HCT116 (cell line): Measurements from ENCODE around the gene CACNB3. TPM values are rescaled to one million over a fixed set of nuclear protein-coding genes. Genes with fewer than 3 reads are reported as not detected.

Experiments
- ATAC-seq: fragments of 200-7000 bp; cut with Tn5 transposase; 2 replicates; pipeline ENCODE4 v1.9.1; 2020; ENCODE audit warnings: mild to moderate bottlenecking, moderate library complexity
- BruUV-seq: library from RNA; stranded (reverse); fragments of 400-500 nt; replicated peaks from 2 replicates; lab custom pipeline; 2021; lab: Mats Ljungman, UMichigan
- CTCF ChIA-PET: fragments of 300-600 bp; sonication (Branson Sonifier 250); formaldehyde crosslinking; loops from one replicate; lab custom pipeline; 2021; ENCODE audit warnings: antibody characterized with exemption; lab: Charles Lee
- POLR2A ChIA-PET: fragments of 300-600, 350-600 bp; sonication (Branson Sonifier 250); formaldehyde crosslinking; loops from one replicate; lab custom pipeline; 2021; ENCODE audit warnings: antibody characterized with exemption; lab: Charles Lee
- RAD21 ChIA-PET, 2 experiments: fragments of 300-600 bp; sonication (Branson Sonifier 250); formaldehyde crosslinking; loops; one replicate each; lab custom pipeline; 2023; ENCODE audit warnings: low total read pairs in 2 of 2; ENCODE audit not compliant: uncharacterized antibody in 2 of 2, unreplicated experiment in 2 of 2, low non-redundant PET in 1 of 2; lab: Charles Lee
- DNase-seq: peaks from one replicate; pipeline ENCODE4 v3.0.0-alpha.2; 2010; ENCODE audit warnings: low read depth, low spot score
- H2AFZ ChIP-seq: fragments of 200-600 bp; shearing (Covaris generic), sonication (generic); 2 replicates; pipeline ENCODE4 v1.6.1; 2017; ENCODE audit warnings: low read depth, mixed run types, mixed read lengths, antibody characterized with exemption, low read length; ENCODE audit not compliant: poor library complexity, severe bottlenecking
- H3K27ac ChIP-seq: 2 replicates; pipeline ENCODE4 v1.5.1; 2012; ENCODE audit warnings: low read depth, low read length
- H3K27me3 ChIP-seq: fragments of 200-600 bp; sonication (generic); 2 replicates; pipeline ENCODE4 v1.6.1; 2016; ENCODE audit warnings: mixed run types, low read length, mixed read lengths; ENCODE audit not compliant: insufficient read depth
- H3K36me3 ChIP-seq, 2 experiments: fragments of 200-500 bp in 1 of 2; fragments of 200-600 bp in 1 of 2; sonication (Bioruptor generic) in 1 of 2; sonication (generic) in 1 of 2; 2 replicates each; pipeline versions ENCODE4 v1.5.1 to v1.6.1; 2014 to 2016; ENCODE audit warnings: low read length in 2 of 2, inconsistent platforms in 1 of 2, mixed read lengths in 1 of 2, mixed run types in 1 of 2; ENCODE audit not compliant: insufficient read depth in 2 of 2, control insufficient read depth in 1 of 2
- H3K4me1 ChIP-seq, 2 experiments: fragments of 200-600 bp in 1 of 2; sonication (generic) in 1 of 2; 2 replicates each; pipeline versions ENCODE4 v1.5.1 to v1.6.1; 2012 to 2017; ENCODE audit warnings: low read length in 2 of 2, inconsistent platforms in 1 of 2, mild to moderate bottlenecking in 1 of 2, mixed read lengths in 1 of 2, mixed run types in 1 of 2, moderate library complexity in 1 of 2; ENCODE audit not compliant: insufficient read depth in 2 of 2, control insufficient read depth in 1 of 2
- H3K4me2 ChIP-seq: fragments of 200-600 bp; sonication (generic); 2 replicates; pipeline ENCODE4 v1.6.1; 2017; ENCODE audit warnings: mixed run types, low read length, mixed read lengths
- H3K4me3 ChIP-seq, 2 experiments: fragments of 200-600 bp in 1 of 2; sonication (generic) in 1 of 2; replicated peaks in 1 of 2; 2 replicates each; pipeline ENCODE4 v1.5.1; 2011 to 2016; ENCODE audit warnings: low read length in 2 of 2, control low read depth in 1 of 2, low read depth in 1 of 2, mild to moderate bottlenecking in 1 of 2, mixed read lengths in 1 of 2, mixed run types in 1 of 2
- H3K79me2 ChIP-seq: fragments of 200-600 bp; sonication (generic); 2 replicates; pipeline ENCODE4 v1.6.1; 2017; ENCODE audit warnings: mild to moderate bottlenecking, mixed run types, low read length, moderate library complexity, mixed read lengths; ENCODE audit not compliant: insufficient read depth
- H3K9ac ChIP-seq: fragments of 200-600 bp; sonication (generic); 2 replicates; pipeline ENCODE4 v1.6.1; 2016; ENCODE audit warnings: low read length, mixed read lengths
- H3K9me2 ChIP-seq: fragments of 200-600 bp; sonication (generic), shearing (Covaris generic); 2 replicates; pipeline ENCODE4 v1.6.1; 2017; ENCODE audit warnings: mixed run types, mild to moderate bottlenecking, moderate library complexity; ENCODE audit not compliant: insufficient read depth
- H3K9me3 ChIP-seq, 2 experiments: fragments of 200-500 bp in 1 of 2; fragments of 200-600 bp in 1 of 2; sonication (Bioruptor generic) in 1 of 2; sonication (generic) in 1 of 2; 2 replicates each; pipeline ENCODE4 v1.6.1; 2014 to 2017; ENCODE audit warnings: low read length in 2 of 2, mixed read lengths in 2 of 2, inconsistent platforms in 1 of 2, low read depth in 1 of 2, mild to moderate bottlenecking in 1 of 2, mixed run types in 1 of 2, moderate library complexity in 1 of 2; ENCODE audit not compliant: control insufficient read depth in 1 of 2, insufficient read depth in 1 of 2
- H4K20me1 ChIP-seq: fragments of 200-600 bp; sonication (generic), shearing (Covaris generic); 2 replicates; pipeline ENCODE4 v1.6.1; 2017; ENCODE audit warnings: mixed run types, mild to moderate bottlenecking, moderate library complexity; ENCODE audit not compliant: insufficient read depth
- CBX3 ChIP-seq: IDR thresholded peaks from 2 replicates; pipeline ENCODE4 v1.6.1; 2012; ENCODE audit warnings: low read depth
- ELF1 ChIP-seq: IDR thresholded peaks from 2 replicates; pipeline ENCODE4 v1.6.1; 2012; ENCODE audit warnings: low read depth, borderline replicate concordance
- FOSL1 ChIP-seq: IDR thresholded peaks from 2 replicates; pipeline ENCODE4 v1.6.1; 2012; ENCODE audit warnings: low read depth
- JUND ChIP-seq: IDR thresholded peaks from 2 replicates; pipeline ENCODE4 v1.6.1; 2012
- POLR2A ChIP-seq: IDR thresholded peaks from 2 replicates; pipeline ENCODE4 v1.7.0; 2011; ENCODE audit warnings: borderline replicate concordance; ENCODE audit not compliant: insufficient read depth, insufficient read length; ENCODE audit errors: extremely low read depth
- POLR2AphosphoS5 ChIP-seq: IDR thresholded peaks from 2 replicates; pipeline ENCODE4 v1.6.1; 2011; ENCODE audit warnings: mild to moderate bottlenecking, low read depth, low read length, moderate library complexity
- RAD21 ChIP-seq: IDR thresholded peaks from 2 replicates; pipeline ENCODE4 v1.6.1; 2012; ENCODE audit warnings: low read depth, mild to moderate bottlenecking
- SIN3A ChIP-seq: IDR thresholded peaks from 2 replicates; pipeline ENCODE4 v1.6.1; 2012; ENCODE audit warnings: low read depth
- SP1 ChIP-seq: IDR thresholded peaks from 2 replicates; pipeline ENCODE4 v1.6.1; 2012; ENCODE audit warnings: low read depth
- SRF ChIP-seq: IDR thresholded peaks from 2 replicates; pipeline ENCODE4 v1.6.1; 2012; ENCODE audit warnings: low read depth
- TCF7L2 ChIP-seq: IDR thresholded peaks from 2 replicates; pipeline ENCODE4 v1.7.0; 2011; ENCODE audit warnings: borderline replicate concordance, inconsistent platforms; ENCODE audit not compliant: insufficient read depth, insufficient read length; ENCODE audit errors: extremely low read depth
- ZFX ChIP-seq: fragments of 450-650 bp; IDR thresholded peaks from 2 replicates; pipeline ENCODE4 v1.6.1; 2017
- intact Hi-C: fragments of 100-400 bp; cut with micrococcal nuclease; formaldehyde crosslinking; loops from 2 replicates; pipeline ENCODE4 v1.10.0; 2022
- total RNA-seq: library from RNA; stranded (reverse); gene quantifications from one replicate; pipeline ENCODE4 v1.2.1, GENCODE V29; 2021; ENCODE audit not compliant: unreplicated experiment
- TF ChIP-seq, protein P1 (sequence below): IDR thresholded peaks from 2 replicates; pipeline ENCODE4 v1.6.1; 2011; ENCODE audit warnings: mild to moderate bottlenecking, low read length, moderate library complexity; ENCODE audit not compliant: insufficient replicate concordance; ENCODE audit errors: extremely low read depth
- TF ChIP-seq, protein P2 (sequence below), 3 experiments: fragments of 200-600 bp in 1 of 3; sonication (generic) in 1 of 3; IDR thresholded peaks in 2 of 3; conservative IDR thresholded peaks in 1 of 3; 2 replicates each; pipeline ENCODE4 v1.5.1; 2012 to 2017; ENCODE audit warnings: low read depth in 2 of 3, low read length in 2 of 3, antibody characterized with exemption in 1 of 3, borderline replicate concordance in 1 of 3, control low read depth in 1 of 3, mild to moderate bottlenecking in 1 of 3, mixed read lengths in 1 of 3, mixed run types in 1 of 3, moderate library complexity in 1 of 3; ENCODE audit not compliant: insufficient read depth in 1 of 3
- TF ChIP-seq, protein P3 (sequence below): IDR thresholded peaks from 2 replicates; pipeline ENCODE4 v1.6.1; 2012; ENCODE audit warnings: low read depth
- TF ChIP-seq, protein P4 (sequence below): IDR thresholded peaks from 2 replicates; pipeline ENCODE4 v1.6.1; 2012
- TF ChIP-seq, protein P5 (sequence below): IDR thresholded peaks from 2 replicates; pipeline ENCODE4 v1.6.1; 2012

The CACNB3 gene
- total RNA-seq, 1 experiment from 2014 or later, result 22.0 TPM

DNA sequence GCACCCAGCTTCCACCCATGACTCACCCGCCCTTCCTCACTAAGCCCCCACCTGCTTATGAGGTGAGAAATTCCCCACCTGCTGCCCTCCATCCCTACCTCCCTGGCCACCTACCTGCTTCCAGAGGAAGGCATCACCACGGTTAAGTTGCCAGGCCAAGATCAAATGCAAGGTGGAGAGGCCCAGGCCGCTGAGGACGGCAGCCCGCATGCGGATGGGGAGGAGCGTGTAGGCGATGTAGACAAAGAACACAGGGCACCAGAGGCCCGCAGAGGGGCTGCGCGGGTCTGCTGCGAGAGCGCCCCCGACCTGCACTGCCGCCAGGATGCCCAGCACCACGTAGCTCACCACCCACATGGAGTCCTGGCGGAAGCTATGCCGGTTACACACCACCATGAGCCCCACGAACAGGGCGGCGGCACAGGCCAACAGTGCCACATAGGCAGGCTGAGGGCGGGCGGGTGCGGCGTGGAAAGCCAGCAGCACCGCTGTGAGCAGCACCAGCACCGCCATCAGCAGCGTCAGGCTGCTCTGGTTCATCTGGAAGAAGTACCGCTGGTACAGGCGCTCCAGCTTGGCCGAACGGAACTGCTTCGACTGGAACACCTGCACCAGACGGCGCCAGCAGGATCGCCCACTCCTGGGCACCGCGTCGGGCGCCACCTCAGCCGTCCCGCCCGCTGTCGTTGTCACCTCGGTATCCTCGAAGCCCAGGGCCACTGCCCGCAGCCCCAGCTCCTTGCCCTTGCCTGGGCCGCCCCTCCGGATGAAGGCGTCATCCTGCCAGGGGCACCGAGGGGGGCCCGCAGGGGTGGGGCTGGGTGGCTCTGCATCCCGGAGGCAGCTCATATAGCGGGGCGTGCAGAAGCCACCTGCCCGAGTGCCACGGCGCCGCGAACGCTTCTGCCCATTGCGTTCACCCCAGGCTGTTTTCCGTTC is 35.6 kb upstream of the CACNB3 start:
- TF ChIP-seq JUND (no peak), TCF7L2 (no peak), POLR2AphosphoS5 (no peak), ELF1 (no peak), CBX3 (no peak), FOSL1 (no peak), SP1 (no peak), ZFX (no peak), RAD21 (no peak), SIN3A (no peak), POLR2A (no peak), SRF (no peak)
- TF ChIP-seq, protein P1, sequence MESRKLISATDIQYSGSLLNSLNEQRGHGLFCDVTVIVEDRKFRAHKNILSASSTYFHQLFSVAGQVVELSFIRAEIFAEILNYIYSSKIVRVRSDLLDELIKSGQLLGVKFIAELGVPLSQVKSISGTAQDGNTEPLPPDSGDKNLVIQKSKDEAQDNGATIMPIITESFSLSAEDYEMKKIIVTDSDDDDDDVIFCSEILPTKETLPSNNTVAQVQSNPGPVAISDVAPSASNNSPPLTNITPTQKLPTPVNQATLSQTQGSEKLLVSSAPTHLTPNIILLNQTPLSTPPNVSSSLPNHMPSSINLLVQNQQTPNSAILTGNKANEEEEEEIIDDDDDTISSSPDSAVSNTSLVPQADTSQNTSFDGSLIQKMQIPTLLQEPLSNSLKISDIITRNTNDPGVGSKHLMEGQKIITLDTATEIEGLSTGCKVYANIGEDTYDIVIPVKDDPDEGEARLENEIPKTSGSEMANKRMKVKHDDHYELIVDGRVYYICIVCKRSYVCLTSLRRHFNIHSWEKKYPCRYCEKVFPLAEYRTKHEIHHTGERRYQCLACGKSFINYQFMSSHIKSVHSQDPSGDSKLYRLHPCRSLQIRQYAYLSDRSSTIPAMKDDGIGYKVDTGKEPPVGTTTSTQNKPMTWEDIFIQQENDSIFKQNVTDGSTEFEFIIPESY, result no peak
- TF ChIP-seq, protein P2, sequence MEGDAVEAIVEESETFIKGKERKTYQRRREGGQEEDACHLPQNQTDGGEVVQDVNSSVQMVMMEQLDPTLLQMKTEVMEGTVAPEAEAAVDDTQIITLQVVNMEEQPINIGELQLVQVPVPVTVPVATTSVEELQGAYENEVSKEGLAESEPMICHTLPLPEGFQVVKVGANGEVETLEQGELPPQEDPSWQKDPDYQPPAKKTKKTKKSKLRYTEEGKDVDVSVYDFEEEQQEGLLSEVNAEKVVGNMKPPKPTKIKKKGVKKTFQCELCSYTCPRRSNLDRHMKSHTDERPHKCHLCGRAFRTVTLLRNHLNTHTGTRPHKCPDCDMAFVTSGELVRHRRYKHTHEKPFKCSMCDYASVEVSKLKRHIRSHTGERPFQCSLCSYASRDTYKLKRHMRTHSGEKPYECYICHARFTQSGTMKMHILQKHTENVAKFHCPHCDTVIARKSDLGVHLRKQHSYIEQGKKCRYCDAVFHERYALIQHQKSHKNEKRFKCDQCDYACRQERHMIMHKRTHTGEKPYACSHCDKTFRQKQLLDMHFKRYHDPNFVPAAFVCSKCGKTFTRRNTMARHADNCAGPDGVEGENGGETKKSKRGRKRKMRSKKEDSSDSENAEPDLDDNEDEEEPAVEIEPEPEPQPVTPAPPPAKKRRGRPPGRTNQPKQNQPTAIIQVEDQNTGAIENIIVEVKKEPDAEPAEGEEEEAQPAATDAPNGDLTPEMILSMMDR (IDR thresholded peaks at IDR 0.05 in 2 of 3, conservative IDR thresholded peaks at IDR 0.05 in 1 of 3; ENCODE audit: borderline replicate concordance in 1 of 3, insufficient read depth in 1 of 3, low read depth in 2 of 3, low read length in 2 of 3), result no peak
- TF ChIP-seq, protein P3, sequence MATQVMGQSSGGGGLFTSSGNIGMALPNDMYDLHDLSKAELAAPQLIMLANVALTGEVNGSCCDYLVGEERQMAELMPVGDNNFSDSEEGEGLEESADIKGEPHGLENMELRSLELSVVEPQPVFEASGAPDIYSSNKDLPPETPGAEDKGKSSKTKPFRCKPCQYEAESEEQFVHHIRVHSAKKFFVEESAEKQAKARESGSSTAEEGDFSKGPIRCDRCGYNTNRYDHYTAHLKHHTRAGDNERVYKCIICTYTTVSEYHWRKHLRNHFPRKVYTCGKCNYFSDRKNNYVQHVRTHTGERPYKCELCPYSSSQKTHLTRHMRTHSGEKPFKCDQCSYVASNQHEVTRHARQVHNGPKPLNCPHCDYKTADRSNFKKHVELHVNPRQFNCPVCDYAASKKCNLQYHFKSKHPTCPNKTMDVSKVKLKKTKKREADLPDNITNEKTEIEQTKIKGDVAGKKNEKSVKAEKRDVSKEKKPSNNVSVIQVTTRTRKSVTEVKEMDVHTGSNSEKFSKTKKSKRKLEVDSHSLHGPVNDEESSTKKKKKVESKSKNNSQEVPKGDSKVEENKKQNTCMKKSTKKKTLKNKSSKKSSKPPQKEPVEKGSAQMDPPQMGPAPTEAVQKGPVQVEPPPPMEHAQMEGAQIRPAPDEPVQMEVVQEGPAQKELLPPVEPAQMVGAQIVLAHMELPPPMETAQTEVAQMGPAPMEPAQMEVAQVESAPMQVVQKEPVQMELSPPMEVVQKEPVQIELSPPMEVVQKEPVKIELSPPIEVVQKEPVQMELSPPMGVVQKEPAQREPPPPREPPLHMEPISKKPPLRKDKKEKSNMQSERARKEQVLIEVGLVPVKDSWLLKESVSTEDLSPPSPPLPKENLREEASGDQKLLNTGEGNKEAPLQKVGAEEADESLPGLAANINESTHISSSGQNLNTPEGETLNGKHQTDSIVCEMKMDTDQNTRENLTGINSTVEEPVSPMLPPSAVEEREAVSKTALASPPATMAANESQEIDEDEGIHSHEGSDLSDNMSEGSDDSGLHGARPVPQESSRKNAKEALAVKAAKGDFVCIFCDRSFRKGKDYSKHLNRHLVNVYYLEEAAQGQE, result no peak
- TF ChIP-seq, protein P4, sequence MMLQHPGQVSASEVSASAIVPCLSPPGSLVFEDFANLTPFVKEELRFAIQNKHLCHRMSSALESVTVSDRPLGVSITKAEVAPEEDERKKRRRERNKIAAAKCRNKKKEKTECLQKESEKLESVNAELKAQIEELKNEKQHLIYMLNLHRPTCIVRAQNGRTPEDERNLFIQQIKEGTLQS, result no peak
- TF ChIP-seq, protein P5, sequence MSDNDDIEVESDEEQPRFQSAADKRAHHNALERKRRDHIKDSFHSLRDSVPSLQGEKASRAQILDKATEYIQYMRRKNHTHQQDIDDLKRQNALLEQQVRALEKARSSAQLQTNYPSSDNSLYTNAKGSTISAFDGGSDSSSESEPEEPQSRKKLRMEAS, result no peak
- TF ChIP-seq, all 23 proteins: peak for 0
- DNase-seq, result no peak
- Histone ChIP-seq H3K27me3 (no peaks in the 10 kb centered on the region), H2AFZ (no peak overlapping the region), H3K4me2 (no peak overlapping the region), H3K27ac (no peak overlapping the region), H3K9me3 (no peaks in the 10 kb centered on the region), H3K9me2 (no peaks in the 10 kb centered on the region), H3K9ac (no peak overlapping the region), H4K20me1 (no peaks in the 10 kb centered on the region), H3K4me3 (no peak overlapping the region), H3K79me2 (peaks cover 15% of the 10 kb centered on the region), H3K36me3 (no peaks in the 10 kb centered on the region), H3K4me1 (peaks cover 8 to 30% of the 10 kb centered on the region in 2 experiments; a peak in 3 of 4 replicates)
- ChIA-PET POLR2A (no interaction called here), RAD21 (no interaction called here), CTCF (no interaction called here)
- intact Hi-C loops, result no loop called here
- no peak for ATAC-seq
- BruUV-seq, result no TSS peak
